Measurements from ENCODE around the gene PKDCC.

Gene PKDCC

DNA sequence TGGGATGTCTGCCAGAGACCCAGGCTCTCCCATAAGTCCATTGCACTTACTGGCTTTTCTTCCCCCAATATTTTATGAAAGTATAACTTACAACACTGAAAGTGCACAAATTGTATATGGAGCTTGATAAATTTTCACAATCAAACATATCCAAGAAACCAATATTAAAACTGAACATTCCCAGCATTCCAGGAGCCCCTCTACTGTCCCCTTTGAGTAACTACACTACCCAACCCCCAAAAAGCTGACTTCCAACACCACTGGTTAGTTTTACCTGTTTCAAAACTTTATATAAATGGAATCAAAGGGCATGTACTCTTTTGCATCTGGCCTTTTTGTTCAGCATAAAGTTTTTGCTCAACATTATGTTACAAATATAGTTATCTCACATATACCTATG is 35.2 kb upstream of the PKDCC start:
- H3K27me3 ChIP-seq: no peaks in the 10 kb centered on the region
- no peak for DNase-seq
- H3K36me3 ChIP-seq: no peaks in the 10 kb centered on the region
- no peak overlapping the region for H3K4me3 ChIP-seq (ENCODE audit: low read depth, low read length)
- no peaks in the 10 kb centered on the region for H3K9me3 ChIP-seq
- TF ChIP-seq, protein P1, sequence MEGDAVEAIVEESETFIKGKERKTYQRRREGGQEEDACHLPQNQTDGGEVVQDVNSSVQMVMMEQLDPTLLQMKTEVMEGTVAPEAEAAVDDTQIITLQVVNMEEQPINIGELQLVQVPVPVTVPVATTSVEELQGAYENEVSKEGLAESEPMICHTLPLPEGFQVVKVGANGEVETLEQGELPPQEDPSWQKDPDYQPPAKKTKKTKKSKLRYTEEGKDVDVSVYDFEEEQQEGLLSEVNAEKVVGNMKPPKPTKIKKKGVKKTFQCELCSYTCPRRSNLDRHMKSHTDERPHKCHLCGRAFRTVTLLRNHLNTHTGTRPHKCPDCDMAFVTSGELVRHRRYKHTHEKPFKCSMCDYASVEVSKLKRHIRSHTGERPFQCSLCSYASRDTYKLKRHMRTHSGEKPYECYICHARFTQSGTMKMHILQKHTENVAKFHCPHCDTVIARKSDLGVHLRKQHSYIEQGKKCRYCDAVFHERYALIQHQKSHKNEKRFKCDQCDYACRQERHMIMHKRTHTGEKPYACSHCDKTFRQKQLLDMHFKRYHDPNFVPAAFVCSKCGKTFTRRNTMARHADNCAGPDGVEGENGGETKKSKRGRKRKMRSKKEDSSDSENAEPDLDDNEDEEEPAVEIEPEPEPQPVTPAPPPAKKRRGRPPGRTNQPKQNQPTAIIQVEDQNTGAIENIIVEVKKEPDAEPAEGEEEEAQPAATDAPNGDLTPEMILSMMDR (IDR thresholded peaks at IDR 0.05; ENCODE audit: low read depth, low read length): peak; percentile 39
- H3K4me1 ChIP-seq: no peaks in the 10 kb centered on the region

DNA sequence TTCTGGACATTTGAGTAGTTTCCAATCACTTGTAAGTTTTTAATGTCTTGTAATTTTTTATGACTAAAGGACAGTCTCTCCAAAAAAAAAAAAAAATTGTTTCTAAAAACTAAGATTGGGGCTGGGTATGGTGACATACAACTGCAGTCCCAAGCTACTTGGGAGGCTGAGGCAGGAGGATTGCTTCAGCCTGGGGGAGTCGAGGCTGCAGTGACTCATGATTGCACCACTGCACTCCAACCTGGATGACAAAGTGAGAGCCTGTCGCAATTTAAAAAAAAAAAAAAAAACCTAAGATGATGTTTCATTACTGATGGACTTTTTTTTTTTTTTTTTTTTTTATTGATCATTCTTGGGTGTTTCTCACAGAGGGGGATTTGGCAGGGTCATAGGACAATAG is 34.4 kb upstream of the PKDCC start:
- Histone ChIP-seq H3K27me3 (no peaks in the 10 kb centered on the region), H3K36me3 (no peaks in the 10 kb centered on the region), H3K4me3 (ENCODE audit: low read depth, low read length) (no peak overlapping the region), H3K4me1 (no peaks in the 10 kb centered on the region), H3K9me3 (no peaks in the 10 kb centered on the region)
- TF ChIP-seq, protein P1 (IDR thresholded peaks at IDR 0.05; ENCODE audit: low read depth, low read length): no peak
- no peak for DNase-seq

DNA sequence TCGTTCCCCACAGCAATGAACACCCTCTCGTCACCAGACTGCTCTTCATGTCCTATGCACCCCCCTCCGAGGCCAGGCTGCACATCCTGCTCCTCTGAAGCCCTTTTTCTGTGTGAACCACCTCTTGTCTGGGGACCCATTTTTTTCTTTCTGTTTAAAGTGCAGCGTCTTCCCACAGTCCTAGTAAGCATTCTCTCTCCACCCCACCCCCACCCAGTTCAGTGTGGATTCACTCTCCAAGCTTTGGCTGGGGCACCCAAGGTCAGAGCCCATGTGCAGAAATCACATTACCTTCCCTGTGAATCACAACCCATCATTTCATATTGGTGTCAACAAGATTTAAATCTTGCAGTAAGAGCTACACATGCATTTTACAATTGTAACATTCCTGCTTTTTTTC is 26.4 kb upstream of the PKDCC start:
- peak; percentile 63 for DNase-seq

DNA sequence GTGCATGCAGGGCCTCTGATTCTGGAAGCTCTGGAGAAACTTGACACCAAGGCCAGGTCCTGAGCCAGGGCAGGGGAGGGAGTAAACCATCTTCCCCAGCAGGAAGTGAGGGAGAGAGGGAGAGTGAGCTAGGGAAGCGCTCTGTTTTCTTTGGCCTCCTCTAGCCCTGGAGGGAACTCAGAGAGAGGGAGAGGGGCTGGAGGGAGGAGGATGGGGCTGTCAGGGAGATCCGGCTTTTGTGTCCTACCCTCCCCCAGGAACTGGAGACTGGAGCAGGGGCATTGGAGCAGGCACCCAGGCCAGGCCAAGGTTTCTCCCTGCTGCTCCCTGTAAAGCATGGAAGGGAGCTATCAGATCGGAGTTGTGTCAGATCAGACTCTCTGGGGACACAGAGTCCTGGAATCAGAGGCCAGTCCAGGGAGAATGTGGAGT is 22.7 kb upstream of the PKDCC start:
- Histone ChIP-seq H3K9me3 (no peaks in the 10 kb centered on the region), H3K27me3 (no peaks in the 10 kb centered on the region), H3K4me3 (ENCODE audit: low read depth, low read length) (no peak overlapping the region), H3K36me3 (no peaks in the 10 kb centered on the region), H3K4me1 (peaks cover 25% of the 10 kb centered on the region)
- TF ChIP-seq, protein P1 (IDR thresholded peaks at IDR 0.05; ENCODE audit: low read depth, low read length): no peak
- peak; percentile 88 for DNase-seq

More for the DNA sequence above, 26.4 kb upstream of the PKDCC start:
- no peaks in the 10 kb centered on the region for H3K36me3 ChIP-seq
- no peaks in the 10 kb centered on the region for H3K27me3 ChIP-seq
- H3K9me3 ChIP-seq: no peaks in the 10 kb centered on the region
- no peak overlapping the region for H3K4me3 ChIP-seq (ENCODE audit: low read depth, low read length)
- H3K4me1 ChIP-seq: peaks cover 25% of the 10 kb centered on the region
- TF ChIP-seq, protein P1 (IDR thresholded peaks at IDR 0.05; ENCODE audit: low read depth, low read length): no peak

DNA sequence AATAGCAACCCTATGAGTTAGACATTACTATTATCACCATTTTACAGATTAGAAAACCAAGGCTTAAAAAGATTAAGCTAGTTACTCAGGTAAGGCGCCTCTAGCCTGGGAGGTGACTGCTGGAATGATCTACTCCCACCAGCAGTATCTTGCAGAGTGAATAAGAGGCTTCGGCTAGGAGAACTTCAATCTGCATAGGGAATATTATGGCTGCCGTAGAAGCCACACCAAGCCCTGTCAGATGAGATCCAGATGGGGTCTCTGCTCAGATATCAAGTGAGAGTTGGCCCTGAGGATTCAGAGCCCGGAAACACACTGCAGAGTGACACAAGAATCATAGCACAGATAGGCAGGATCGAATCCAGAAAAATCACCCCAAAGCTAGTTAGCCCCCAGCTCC is 21.5 kb upstream of the PKDCC start:
- DNase-seq: no peak
- no peaks in the 10 kb centered on the region for H3K36me3 ChIP-seq
- H3K4me3 ChIP-seq (ENCODE audit: low read depth, low read length): no peak overlapping the region
- H3K9me3 ChIP-seq: no peaks in the 10 kb centered on the region
- TF ChIP-seq, protein P1 (IDR thresholded peaks at IDR 0.05; ENCODE audit: low read depth, low read length): no peak
- H3K27me3 ChIP-seq: no peaks in the 10 kb centered on the region
- H3K4me1 ChIP-seq: peaks cover 23% of the 10 kb centered on the region

DNA sequence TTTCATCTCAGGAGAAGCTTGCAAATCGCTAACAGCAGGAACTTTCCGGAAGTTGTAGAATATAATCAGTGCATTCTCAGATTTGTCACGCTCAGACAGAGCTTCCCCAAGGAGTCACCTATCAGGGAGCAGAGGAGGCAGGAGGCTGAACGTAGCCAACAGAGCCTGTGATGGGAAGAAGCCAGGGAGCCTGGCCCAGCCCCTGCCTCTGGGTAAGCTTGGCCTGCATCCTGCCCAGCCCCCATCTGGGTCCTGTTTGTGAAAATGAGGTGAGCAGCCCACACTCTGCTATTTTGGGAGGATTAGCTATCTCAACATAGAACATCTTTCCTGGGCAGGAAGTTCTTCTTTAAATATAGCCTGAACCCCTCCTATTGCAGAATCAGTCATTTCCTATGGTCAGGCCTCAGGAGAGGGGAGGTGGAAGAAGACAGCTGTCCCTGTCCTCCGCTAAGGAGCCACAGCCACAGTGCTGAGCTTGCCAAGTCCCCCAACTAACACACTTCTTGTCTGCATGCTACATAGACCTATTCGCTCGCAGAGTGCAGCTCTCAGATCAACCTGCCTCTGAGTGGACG is 19.2 kb upstream of the PKDCC start:
- H3K9me3 ChIP-seq: no peaks in the 10 kb centered on the region
- H3K27me3 ChIP-seq: no peaks in the 10 kb centered on the region
- DNase-seq: no peak
- H3K4me1 ChIP-seq: peaks cover 18% of the 10 kb centered on the region
- no peak overlapping the region for H3K4me3 ChIP-seq (ENCODE audit: low read depth, low read length)
- no peaks in the 10 kb centered on the region for H3K36me3 ChIP-seq
- TF ChIP-seq, protein P1 (IDR thresholded peaks at IDR 0.05; ENCODE audit: low read depth, low read length): no peak

All from BE2C (cell line).